AG09319 (cell line): ENCODE measurements around the gene POU6F2.

Source experiments
- DNase-seq: peaks from one replicate; pipeline ENCODE4 v3.0.0-alpha.2; 2010; ENCODE audit warnings: low read depth; ENCODE audit errors: extremely low read depth
- TF ChIP-seq, protein P1 (sequence below): IDR thresholded peaks from 2 replicates; pipeline ENCODE4 v1.5.1; 2011; ENCODE audit warnings: low read depth, mild to moderate bottlenecking, inconsistent platforms, low read length, moderate library complexity

Gene POU6F2

DNA sequence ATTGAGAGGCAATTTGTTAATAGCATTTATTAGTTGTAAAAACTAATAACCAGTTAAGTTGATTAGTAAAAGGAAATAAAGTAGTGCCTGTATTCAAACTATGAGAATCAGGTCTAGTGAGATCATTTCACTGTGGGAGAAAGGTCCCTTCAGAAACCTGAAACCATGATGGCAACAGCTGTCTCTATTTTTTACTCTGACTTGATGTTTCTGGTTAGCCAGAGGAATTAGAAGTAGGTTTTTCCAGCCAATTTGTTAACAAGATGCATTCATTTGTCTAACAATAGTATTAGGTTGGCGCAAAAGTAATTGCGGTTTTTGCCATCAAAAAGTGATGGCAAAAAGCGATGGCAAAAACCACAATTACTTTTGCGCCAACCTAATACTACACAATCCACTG lies 316.3 kb downstream of the POU6F2 start:
- TF ChIP-seq, protein P1, sequence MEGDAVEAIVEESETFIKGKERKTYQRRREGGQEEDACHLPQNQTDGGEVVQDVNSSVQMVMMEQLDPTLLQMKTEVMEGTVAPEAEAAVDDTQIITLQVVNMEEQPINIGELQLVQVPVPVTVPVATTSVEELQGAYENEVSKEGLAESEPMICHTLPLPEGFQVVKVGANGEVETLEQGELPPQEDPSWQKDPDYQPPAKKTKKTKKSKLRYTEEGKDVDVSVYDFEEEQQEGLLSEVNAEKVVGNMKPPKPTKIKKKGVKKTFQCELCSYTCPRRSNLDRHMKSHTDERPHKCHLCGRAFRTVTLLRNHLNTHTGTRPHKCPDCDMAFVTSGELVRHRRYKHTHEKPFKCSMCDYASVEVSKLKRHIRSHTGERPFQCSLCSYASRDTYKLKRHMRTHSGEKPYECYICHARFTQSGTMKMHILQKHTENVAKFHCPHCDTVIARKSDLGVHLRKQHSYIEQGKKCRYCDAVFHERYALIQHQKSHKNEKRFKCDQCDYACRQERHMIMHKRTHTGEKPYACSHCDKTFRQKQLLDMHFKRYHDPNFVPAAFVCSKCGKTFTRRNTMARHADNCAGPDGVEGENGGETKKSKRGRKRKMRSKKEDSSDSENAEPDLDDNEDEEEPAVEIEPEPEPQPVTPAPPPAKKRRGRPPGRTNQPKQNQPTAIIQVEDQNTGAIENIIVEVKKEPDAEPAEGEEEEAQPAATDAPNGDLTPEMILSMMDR, result no peak
- no peak for DNase-seq

DNA sequence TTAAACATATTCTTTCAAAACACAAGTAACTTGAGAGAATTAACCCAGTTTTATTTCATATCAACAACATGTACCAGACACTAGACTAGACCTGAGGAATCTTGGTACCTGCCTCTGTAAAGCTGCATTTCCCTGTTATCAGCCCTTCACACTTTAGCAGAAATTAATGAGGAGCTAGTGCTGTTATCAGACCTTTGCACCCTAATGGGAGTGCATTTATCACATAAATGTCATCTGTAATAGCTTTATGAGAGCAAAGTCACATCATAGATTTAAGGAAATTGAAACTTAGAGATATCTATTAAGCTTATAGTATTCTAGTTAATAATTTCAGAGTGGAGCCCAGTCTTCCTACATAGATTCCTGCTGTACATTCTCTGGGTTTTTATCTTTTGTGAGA lies 318.1 kb downstream of the POU6F2 start:
- no peak for DNase-seq
- TF ChIP-seq, protein P1, result no peak

DNA sequence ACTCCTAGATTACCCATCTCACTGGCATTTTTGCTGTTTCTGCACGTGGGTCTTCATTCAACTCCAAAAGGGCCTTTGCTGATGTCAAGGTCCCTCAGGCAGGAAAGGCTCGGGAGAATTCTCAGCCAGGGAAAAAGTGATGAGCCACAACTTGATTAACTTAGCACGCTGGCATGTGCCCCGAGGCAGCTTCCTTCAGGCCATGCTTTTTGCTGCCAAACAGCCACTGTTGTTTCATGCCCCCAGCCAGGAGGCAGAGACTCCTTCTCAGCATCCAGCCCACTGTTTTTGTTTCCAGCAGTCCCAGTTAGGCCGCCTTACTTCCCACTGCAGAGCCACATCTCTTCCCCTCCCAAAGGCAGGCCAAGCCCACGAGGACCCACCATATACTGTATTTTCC lies 322.0 kb downstream of the POU6F2 start:
- TF ChIP-seq, protein P1, result no peak
- no peak for DNase-seq

DNA sequence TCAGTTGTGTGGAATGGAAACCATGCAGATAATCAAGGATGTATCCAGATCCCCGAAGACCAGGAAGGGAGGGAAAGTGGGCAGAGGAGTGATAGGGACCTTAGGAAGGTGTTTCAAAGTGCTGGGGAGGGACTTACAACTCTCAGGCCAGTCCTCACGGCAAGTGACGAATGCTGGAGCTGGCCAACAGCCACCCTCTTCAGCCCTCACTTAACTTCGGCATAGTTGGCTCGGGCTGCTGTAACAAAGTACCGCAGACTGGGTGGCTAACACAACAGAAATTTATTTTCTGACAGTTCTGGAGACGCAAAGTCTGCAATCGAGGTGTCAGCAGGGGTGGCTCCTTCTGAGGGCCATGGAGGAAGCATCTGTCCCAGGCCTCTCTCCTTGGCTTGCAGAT lies 322.6 kb downstream of the POU6F2 start:
- no peak for DNase-seq
- TF ChIP-seq, protein P1, result no peak

DNA sequence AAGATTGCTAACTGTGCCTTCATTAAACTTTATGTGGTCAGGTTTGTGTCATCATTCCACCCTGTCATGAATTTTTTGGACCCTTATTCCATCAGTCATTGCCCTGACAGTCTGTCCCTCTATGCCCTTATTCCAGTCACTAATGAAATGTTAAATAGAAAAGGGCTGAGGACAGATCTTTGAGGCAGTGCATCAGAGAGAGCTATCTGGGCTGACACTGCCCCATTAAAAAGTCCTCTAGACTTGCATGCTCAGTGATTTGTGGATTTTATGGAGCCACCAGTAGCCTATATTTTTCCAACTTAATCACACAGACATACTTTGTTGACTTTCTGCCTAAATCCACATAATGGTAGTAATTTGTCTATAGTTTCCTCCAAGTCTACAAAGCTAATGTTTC lies 323.8 kb downstream of the POU6F2 start:
- TF ChIP-seq, protein P1, result no peak
- no peak for DNase-seq

DNA sequence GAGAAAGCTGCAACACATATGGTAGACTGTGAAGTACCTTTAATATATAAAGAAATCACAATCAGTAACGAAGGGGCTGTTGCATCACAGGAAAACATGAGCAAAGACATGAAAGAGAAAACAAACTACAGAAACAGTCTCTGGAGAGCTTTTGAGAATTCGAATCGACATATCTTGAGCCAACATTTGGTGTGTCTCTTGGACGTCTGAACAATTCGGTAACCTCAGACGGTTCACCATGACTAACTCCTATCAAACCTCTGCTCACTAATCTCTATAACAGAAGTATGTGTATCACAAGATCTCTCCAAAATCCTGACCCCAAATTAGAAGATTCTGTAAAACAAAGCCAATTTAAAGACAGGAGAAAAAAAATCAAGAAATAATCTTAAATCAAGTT lies 326.5 kb downstream of the POU6F2 start:
- TF ChIP-seq, protein P1, result no peak
- DNase-seq, result no peak

DNA sequence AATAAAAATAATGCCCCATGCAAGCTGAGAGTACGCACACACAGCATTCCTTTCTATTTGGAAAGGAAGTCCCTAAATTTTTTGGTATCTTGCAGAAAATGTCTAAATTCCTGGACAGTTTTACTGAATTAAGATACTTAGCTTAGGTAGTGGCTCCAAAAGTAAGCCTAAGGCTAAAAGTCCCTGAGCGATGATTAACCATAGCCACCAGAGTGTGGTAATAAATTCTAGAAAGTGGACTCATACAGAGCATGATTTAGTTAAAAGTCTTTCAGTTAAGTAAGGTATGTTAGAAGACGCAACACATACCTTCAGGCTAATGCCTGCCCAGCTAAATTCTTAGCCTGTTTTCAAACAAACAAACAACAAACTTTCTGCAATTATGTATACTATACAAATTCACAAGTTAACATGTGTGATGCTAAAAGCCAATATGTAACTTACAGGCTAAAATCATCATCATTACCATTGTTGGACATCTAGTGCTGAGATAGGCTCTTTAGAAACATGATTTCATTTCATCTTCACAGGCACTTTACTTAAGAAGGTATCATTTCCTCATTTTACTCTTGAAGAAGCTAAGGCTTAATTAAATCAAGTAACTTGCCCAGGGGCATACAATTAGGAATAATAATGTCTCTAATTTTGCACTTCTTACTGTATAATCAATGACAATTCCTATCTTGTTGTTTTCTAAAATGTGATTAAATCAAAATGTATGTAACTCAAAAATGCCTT lies 327.1 kb downstream of the POU6F2 start:
- no peak for DNase-seq
- TF ChIP-seq, protein P1, result no peak
